ENCODE results near the gene IQSEC1. TPM values are rescaled to one million over a fixed set of nuclear protein-coding genes. Genes with fewer than 3 reads are reported as not detected.

Gene IQSEC1
- total and polyA plus RNA-seq, 2 of the 8 experiments (the other 6 are each of a cell fraction or from before 2014, with no cell fraction given), result 6.8 to 28.8 TPM

DNA sequence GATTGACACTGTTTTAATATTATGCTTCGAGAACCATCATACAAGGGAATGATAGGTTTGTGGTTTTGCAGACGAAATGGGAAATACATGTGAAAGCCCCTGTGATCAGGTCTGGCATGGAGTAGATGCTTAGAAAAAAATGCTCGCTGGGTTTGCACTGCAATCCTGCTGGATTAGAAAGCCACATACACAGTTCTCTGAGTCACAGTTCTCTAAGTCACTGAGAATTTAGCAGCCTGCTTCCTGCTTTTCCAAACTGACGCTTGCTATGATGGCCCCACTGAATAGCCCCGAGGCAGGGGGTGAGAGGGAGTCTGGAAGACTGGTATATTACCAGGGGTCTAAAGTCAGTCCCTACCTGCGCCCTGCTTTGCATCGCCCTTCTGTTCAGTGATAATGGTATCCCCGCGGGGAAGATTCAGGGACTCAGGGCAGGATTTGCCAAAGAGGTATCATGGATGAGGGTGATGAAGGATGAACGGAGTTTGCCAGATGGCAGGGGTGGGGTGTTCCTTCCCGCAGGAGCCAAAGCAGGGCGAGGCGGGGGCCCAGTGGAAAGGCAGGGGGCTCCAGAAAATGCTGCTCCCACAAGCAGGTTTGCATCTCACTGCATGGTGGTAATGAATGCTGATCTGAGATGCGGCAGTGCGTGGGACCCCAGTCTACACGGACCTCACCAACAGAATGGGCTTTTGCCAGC, 82.3 kb downstream of the IQSEC1 start:
- no peak for FAIRE-seq
- Histone ChIP-seq H4K5ac (ENCODE audit: insufficient read length, low read depth, low read length) (no peak overlapping the region), H3K36me3 (ENCODE audit: control insufficient read depth in 2 of 4, insufficient read depth in 4 of 4, low read length in 3 of 4) (no peaks in the 10 kb centered on the region), H2BK20ac (ENCODE audit: low read length) (no peak overlapping the region), H2BK15ac (ENCODE audit: low read length) (no peak overlapping the region), H3K4ac (replicated peaks; ENCODE audit: insufficient read length, low read depth, low read length) (no peak overlapping the region), H4K8ac (ENCODE audit: extremely low read depth, insufficient read depth, low read length) (no peak overlapping the region), H2BK5ac (ENCODE audit: low read depth, low read length) (no peak overlapping the region), H3K4me3 (ENCODE audit: extremely low read depth in 1 of 4, insufficient read depth in 2 of 4, low read depth in 3 of 4, low read length in 4 of 4) (no peak overlapping the region), H3K23ac (ENCODE audit: insufficient read length) (no peak overlapping the region), H4K20me1 (replicated peaks in 1 of 2; ENCODE audit: control insufficient read depth in 1 of 2, insufficient read depth in 2 of 2, low read length in 2 of 2) (peaks cover 3% of the 10 kb centered on the region in 2 experiments), H2BK120ac (replicated peaks; ENCODE audit: low read depth, low read length) (no peak overlapping the region), H2BK12ac (ENCODE audit: low read depth, low read length) (no peak overlapping the region), H3K4me2 (ENCODE audit: insufficient read depth in 1 of 2, low read depth in 2 of 2, low read length in 2 of 2) (no peak overlapping the region), H3K18ac (ENCODE audit: extremely low read depth, low read length) (no peak overlapping the region), H3K14ac (ENCODE audit: insufficient read length) (no peak overlapping the region), H3K23me2 (ENCODE audit: low read depth, low read length) (peaks cover 16% of the 10 kb centered on the region; the same call in 1 of the 2 replicates), H3K79me1 (ENCODE audit: low read depth, low read length) (peaks cover 2% of the 10 kb centered on the region; the same call in 1 of the 2 replicates), H2AK5ac (ENCODE audit: low read depth, low read length) (no peak overlapping the region), H3K79me2 (ENCODE audit: control insufficient read depth in 1 of 2, insufficient read depth in 2 of 2, low read length in 2 of 2) (no peaks in the 10 kb centered on the region), H3K4me1 (replicated peaks in 1 of 4; ENCODE audit: control insufficient read depth in 3 of 4, insufficient read depth in 4 of 4, low read length in 3 of 4) (peaks cover 0 to 24% (median 18%) of the 10 kb centered on the region in 4 experiments; a peak in 6 of 7 replicates), H3K9me3 (ENCODE audit: insufficient read depth in 2 of 2, low read depth in 1 of 2, low read length in 1 of 2) (peaks cover 0 to 5% of the 10 kb centered on the region in 2 experiments; a peak in 2 of 4 replicates), H3K56ac (replicated peaks; ENCODE audit: insufficient read length, low read depth, low read length) (no peak overlapping the region), H4K91ac (replicated peaks; ENCODE audit: insufficient read length, low read length) (no peak overlapping the region), H3K9ac (replicated peaks in 1 of 4; ENCODE audit: extremely low read depth in 1 of 4, low read depth in 3 of 4, low read length in 3 of 4) (no peak overlapping the region; a peak in 1 of 7 replicates), H3K27ac (ENCODE audit: low read depth, low read length) (no peak overlapping the region), H2AFZ (ENCODE audit: low read length) (no peak overlapping the region), H3K27me3 (replicated peaks in 1 of 4; ENCODE audit: control insufficient read depth in 3 of 4, extremely low read depth in 1 of 4, insufficient read depth in 3 of 4, low read length in 3 of 4) (peaks cover 0 to 12% (median 7%) of the 10 kb centered on the region in 4 experiments; a peak in 3 of 7 replicates)
- POLR2A ChIA-PET (ENCODE audit: partially characterized antibody), result no interaction called here
- TF ChIP-seq EZH2 (IDR thresholded peaks at IDR 0.05; ENCODE audit: low read depth, low read length, severe bottlenecking) (no peak), SP2 (IDR thresholded peaks at IDR 0.05; ENCODE audit: low read length) (no peak), POU5F1 (IDR thresholded peaks at IDR 0.05; ENCODE audit: low read depth, low read length) (no peak), MAX (IDR thresholded peaks at IDR 0.05) (no peak), SP1 (IDR thresholded peaks at IDR 0.05; ENCODE audit: low read depth, low read length) (no peak), KDM5A (IDR thresholded peaks at IDR 0.05; ENCODE audit: low read length) (no peak), YY1 (IDR thresholded peaks at IDR 0.05; ENCODE audit: low read depth, low read length) (no peak), TCF12 (IDR thresholded peaks at IDR 0.05; ENCODE audit: low read depth, low read length) (no peak), JUN (IDR thresholded peaks at IDR 0.05; ENCODE audit: low read depth, low read length) (no peak), CBX8 (IDR thresholded peaks at IDR 0.05; ENCODE audit: borderline replicate concordance, low read depth, low read length) (no peak), POLR2AphosphoS5 (IDR thresholded peaks at IDR 0.05; ENCODE audit: low read depth, low read length) (no peak)
- WGBS, 2 experiments (ENCODE audit: extremely low coverage in 1 of 2, insufficient coverage in 1 of 2, insufficient read length in 1 of 2, insufficient replicate concordance in 2 of 2, low coverage in 1 of 2, low lambda C conversion rate in 2 of 2, missing lambda C conversion rate in 1 of 2), result 80% methylated on average over 16 of the region's 16 CpGs; no CpG with 5 or more reads in 1 of the 2 experiments
- CTCF ChIA-PET (ENCODE audit: partially characterized antibody), result interaction anchor here (1.0 to 12.1 kb wide), 9 partner anchors 8 to 100 kb away, joined by 3 to 267 read pairs (median 4); no protein-coding TSS in a partner anchor
- no peak for DNase-seq (ENCODE audit: low read depth in 1 of 2, low spot score in 2 of 2)
